Esophagus squamous epithelium (tissue), 5 donors: Measurements from ENCODE around the gene CXCR5. TPM values are rescaled to one million over a fixed set of nuclear protein-coding genes. Genes with fewer than 3 reads are reported as not detected.

Source experiments
- DNase-seq: peaks from one replicate; lab custom pipeline; 2025; lab: John Stamatoyannopoulos, UW
- H3K27ac ChIP-seq, 4 donors: fragments of 200-600 bp; sonication (generic); one replicate each; pipeline ENCODE4 v1.5.1; 2016 to 2019; ENCODE audit warnings: mild to moderate bottlenecking in 1 of 4
- H3K27me3 ChIP-seq, 4 donors: fragments of 200-600 bp; sonication (generic); 1 replicate in 3 of 4; 2 replicates in 1 of 4; pipeline versions ENCODE4 v1.5.1 to v1.6.0; 2017 to 2021; ENCODE audit warnings: antibody characterized with exemption in 1 of 4
- H3K36me3 ChIP-seq, 3 donors: fragments of 200-600 bp; sonication (generic); one replicate each; pipeline ENCODE4 v1.5.1; 2016 to 2019
- H3K4me1 ChIP-seq, 3 donors: fragments of 200-600 bp; sonication (generic); one replicate each; pipeline ENCODE4 v1.5.1; 2017 to 2019
- H3K4me3 ChIP-seq, 4 donors: fragments of 200-600 bp; sonication (generic); 1 replicate in 3 of 4; 2 replicates in 1 of 4; pipeline ENCODE4 v1.5.1; 2016 to 2019; ENCODE audit warnings: mild to moderate bottlenecking in 2 of 4, moderate library complexity in 1 of 4
- H3K9me3 ChIP-seq, 3 donors: fragments of 200-600 bp; sonication (generic); one replicate each; pipeline ENCODE4 v1.5.1; 2016 to 2019
- POLR2A ChIP-seq, 4 donors: fragments of 450-650 bp; IDR thresholded peaks; one replicate each; pipeline ENCODE4 v1.6.1; 2017; ENCODE audit warnings: antibody characterized with exemption in 4 of 4, mild to moderate bottlenecking in 4 of 4, moderate library complexity in 3 of 4
- WGBS, 2 donors: methylation state at CpG; one replicate each; pipeline ENCODE4 v1.1.5; 2018; 5-methylcytosine and 5-hydroxymethylcytosine counted together
- intact Hi-C: fragments of 100-400 bp; cut with DNase I; formaldehyde crosslinking; loops from one replicate; pipeline ENCODE4 v1.15.0; 2022
- total RNA-seq, 4 donors: library from RNA; depleted of rRNA; stranded (reverse); fragments of >200 nt; gene quantifications; one replicate each; pipeline ENCODE4 v1.1.0, GENCODE V29; 2016
- TF ChIP-seq, protein P1 (sequence below), 6 experiments: fragments of 450-650 bp in 4 of 6; fragments of 200-600 bp in 2 of 6; sonication (generic) in 2 of 6; IDR thresholded peaks; one replicate each; pipeline ENCODE4 v1.5.1; 2016 to 2019; ENCODE audit warnings: antibody characterized with exemption in 6 of 6, mild to moderate bottlenecking in 4 of 6, moderate library complexity in 4 of 6
- donor health status: DM: yes; HTN: yes; CAD: no.

The CXCR5 gene
- total RNA-seq, 4 donors from 2014 or later, result 0.06 TPM; not detected in 3

DNA sequence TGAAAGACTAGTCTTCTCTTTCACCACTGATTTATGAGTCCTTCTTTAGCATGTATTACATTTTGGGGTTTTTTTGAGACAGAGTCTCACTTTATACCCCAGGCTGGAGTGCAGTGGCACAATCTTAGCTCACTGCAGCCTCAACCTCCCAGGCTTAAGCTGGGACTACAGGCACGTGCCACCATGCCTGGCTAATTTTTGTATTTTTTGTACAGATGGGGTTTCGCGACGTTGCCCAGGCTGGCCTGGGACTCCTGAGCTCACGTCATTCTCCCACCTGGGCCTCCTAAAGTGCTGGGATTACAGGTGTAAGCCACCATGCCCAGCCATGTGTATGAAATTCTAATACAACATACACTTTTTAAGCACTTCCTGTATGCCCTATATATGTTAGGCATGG is 26.3 kb upstream of the CXCR5 start:
- no peaks in the 10 kb centered on the region for H3K27me3 ChIP-seq
- H3K36me3 ChIP-seq, result no peaks in the 10 kb centered on the region
- intact Hi-C loops, result no loop called here
- no peaks in the 10 kb centered on the region for H3K9me3 ChIP-seq
- peaks cover 0 to 6% (median 0%) of the 10 kb centered on the region in 3 donors for H3K4me1 ChIP-seq
- no peak overlapping the region for H3K4me3 ChIP-seq
- DNase-seq, result no peak
- H3K27ac ChIP-seq, result no peak overlapping the region
- 69% methylated on average over 5 of the region's 5 CpGs for WGBS, 2 donors
- no peak for TF ChIP-seq POLR2A (IDR thresholded peaks at IDR 0.05)
- TF ChIP-seq, protein P1, sequence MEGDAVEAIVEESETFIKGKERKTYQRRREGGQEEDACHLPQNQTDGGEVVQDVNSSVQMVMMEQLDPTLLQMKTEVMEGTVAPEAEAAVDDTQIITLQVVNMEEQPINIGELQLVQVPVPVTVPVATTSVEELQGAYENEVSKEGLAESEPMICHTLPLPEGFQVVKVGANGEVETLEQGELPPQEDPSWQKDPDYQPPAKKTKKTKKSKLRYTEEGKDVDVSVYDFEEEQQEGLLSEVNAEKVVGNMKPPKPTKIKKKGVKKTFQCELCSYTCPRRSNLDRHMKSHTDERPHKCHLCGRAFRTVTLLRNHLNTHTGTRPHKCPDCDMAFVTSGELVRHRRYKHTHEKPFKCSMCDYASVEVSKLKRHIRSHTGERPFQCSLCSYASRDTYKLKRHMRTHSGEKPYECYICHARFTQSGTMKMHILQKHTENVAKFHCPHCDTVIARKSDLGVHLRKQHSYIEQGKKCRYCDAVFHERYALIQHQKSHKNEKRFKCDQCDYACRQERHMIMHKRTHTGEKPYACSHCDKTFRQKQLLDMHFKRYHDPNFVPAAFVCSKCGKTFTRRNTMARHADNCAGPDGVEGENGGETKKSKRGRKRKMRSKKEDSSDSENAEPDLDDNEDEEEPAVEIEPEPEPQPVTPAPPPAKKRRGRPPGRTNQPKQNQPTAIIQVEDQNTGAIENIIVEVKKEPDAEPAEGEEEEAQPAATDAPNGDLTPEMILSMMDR (IDR thresholded peaks at IDR 0.05), result no peak

DNA sequence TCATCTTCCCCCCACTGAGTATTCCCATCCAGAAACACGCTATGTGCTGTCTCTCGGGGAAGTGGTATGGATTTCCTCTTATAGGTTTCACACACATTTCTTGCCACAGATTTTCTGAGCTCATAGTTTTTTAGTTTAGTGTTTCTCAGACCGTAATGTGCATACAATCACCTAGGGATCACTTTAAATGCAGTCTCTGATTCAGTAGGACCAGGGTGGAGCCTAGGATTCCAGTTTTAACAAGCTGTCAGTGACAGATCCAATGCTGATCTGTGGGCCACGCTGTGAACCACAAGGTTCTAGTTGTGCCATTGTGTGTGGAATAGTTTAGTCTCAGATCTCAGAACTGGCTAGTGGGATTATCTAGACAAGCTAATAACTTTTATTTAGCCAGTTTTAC is 23.7 kb upstream of the CXCR5 start:
- no peak for TF ChIP-seq POLR2A (IDR thresholded peaks at IDR 0.05)
- TF ChIP-seq, protein P1 (IDR thresholded peaks at IDR 0.05), result no peak
- intact Hi-C loops, result no loop called here
- Histone ChIP-seq H3K27me3 (no peaks in the 10 kb centered on the region), H3K27ac (no peak overlapping the region), H3K9me3 (no peaks in the 10 kb centered on the region), H3K4me1 (peaks cover 0 to 10% (median 0%) of the 10 kb centered on the region in 3 donors), H3K36me3 (no peaks in the 10 kb centered on the region), H3K4me3 (no peak overlapping the region)
- no peak for DNase-seq
- WGBS, 2 donors, result 56 to 57% methylated on average over 4 of the region's 4 CpGs

DNA sequence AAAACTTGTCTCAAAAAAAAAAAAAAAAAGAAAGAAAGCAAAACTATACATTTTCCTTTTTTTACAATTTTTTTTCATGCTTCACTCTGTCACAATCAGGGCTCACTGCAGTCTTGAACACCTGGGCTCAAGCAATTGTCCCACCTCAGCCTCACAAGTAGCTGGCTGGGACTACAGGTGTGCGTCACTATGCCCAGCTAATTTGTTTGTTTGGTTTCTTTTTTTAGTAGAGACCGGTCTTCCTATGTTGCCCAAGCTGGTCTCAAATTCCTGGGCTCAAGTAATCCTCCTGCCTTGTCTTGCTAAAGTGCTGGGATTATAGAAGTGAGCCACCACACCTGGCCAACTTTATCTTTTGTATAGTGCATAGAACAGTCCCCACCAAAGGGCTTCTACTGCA is 15.0 kb upstream of the CXCR5 start:
- Histone ChIP-seq H3K36me3 (no peaks in the 10 kb centered on the region), H3K27me3 (no peaks in the 10 kb centered on the region), H3K27ac (peak overlapping the region in 1 of 4 donors; percentile 25), H3K4me1 (peaks cover 0 to 30% (median 5%) of the 10 kb centered on the region in 3 donors), H3K4me3 (no peak overlapping the region), H3K9me3 (no peaks in the 10 kb centered on the region)
- intact Hi-C loops, result no loop called here
- DNase-seq, result no peak
- TF ChIP-seq POLR2A (IDR thresholded peaks at IDR 0.05), result no peak
- TF ChIP-seq, protein P1 (IDR thresholded peaks at IDR 0.05), result no peak
- 43 to 60% methylated on average over 2 of the region's 2 CpGs for WGBS, 2 donors

DNA sequence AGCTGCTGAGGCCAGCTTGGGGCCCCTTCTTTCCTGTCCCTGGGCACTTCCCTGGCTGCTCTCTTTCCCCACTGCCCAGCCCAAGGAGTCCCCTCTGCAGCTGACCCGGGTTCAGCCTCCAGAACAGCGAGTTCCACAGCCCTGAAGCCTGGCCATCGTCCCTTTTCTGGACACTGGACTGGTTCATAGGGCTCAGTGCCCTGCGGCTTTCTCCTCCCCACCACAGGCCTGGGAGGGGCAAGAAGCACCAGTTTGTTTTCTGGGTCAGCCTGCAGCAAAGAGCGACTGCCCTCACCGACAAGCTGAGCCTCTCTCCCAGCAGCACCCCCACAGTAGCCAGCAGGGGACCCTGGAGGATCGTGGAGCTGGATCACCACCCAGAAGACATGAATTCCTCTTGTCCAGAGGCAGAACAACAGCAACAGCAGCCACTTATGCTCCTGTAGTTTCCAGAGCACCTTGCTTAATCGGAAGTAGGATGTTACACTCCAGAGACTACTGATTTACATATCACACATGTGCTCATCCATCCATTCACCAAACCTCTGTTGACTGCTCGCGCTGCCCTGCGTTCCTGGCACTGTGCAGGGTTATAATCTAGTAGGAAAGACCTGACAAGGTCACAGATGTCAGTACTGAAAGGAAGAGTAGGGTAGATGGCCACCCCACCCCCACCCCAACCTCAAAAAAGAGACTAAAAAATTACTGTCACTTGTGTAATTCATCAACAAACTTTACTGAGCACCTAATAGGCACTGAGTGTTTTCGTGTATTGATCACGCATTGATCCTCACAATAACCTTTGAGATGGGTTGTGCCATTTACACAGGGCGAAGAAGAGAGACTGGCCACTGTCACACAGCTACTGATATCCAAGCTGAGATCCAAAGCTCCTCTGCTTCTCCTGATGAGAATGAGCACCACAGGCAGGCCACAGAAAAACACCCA is 13.0 kb upstream of the CXCR5 start:
- H3K4me1 ChIP-seq, result peaks cover 0 to 30% (median 5%) of the 10 kb centered on the region in 3 donors
- H3K27me3 ChIP-seq, result no peaks in the 10 kb centered on the region
- H3K9me3 ChIP-seq, result no peaks in the 10 kb centered on the region
- no peak for TF ChIP-seq POLR2A (IDR thresholded peaks at IDR 0.05)
- TF ChIP-seq, protein P1 (IDR thresholded peaks at IDR 0.05), result no peak
- no peak for DNase-seq
- peak overlapping the region; percentile 70 to 87 (median 80) for H3K27ac ChIP-seq
- peak overlapping the region in 2 of 4 donors; percentile 22 to 47 for H3K4me3 ChIP-seq
- no peaks in the 10 kb centered on the region for H3K36me3 ChIP-seq
- WGBS, 2 donors, result 48 to 58% methylated on average over 10 to 14 of the region's 14 CpGs
- intact Hi-C loops, result no loop called here

DNA sequence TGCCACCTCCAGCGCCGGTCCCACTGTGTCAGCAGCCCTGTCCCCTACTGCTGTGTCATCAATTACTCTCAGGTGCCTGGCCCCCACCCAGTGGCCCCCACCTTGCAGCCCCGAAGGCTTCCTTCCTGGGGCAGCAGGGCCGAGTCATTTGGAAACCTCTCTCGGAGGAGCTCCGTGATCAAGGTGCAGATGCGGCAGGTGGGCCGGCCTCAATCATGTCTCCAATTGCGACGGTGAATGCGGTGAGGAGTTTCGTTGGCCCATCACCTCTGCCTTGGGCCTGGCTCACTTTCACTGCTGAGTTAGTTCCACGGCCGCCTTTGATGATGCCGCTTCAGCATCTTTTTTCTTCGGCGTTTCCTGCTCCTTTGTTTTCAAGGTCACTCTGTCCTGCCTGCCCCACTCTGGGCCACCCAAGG is 11.3 kb upstream of the CXCR5 start:
- no peak overlapping the region for H3K27ac ChIP-seq
- no peaks in the 10 kb centered on the region for H3K9me3 ChIP-seq
- no peak for DNase-seq
- WGBS, 2 donors, result 72 to 80% methylated on average over 16 to 17 of the region's 17 CpGs
- H3K27me3 ChIP-seq, result no peaks in the 10 kb centered on the region
- intact Hi-C loops, result no loop called here
- peak in 1 of 4 donors; percentile 11 for TF ChIP-seq POLR2A (IDR thresholded peaks at IDR 0.05)
- TF ChIP-seq, protein P1 (IDR thresholded peaks at IDR 0.05), result no peak
- no peak overlapping the region for H3K4me3 ChIP-seq
- peaks cover 0 to 37% (median 5%) of the 10 kb centered on the region in 3 donors for H3K4me1 ChIP-seq
- no peaks in the 10 kb centered on the region for H3K36me3 ChIP-seq
